Renal pelvis (tissue), 4 donors: ENCODE measurements around the gene CREB5. TPM values are rescaled to one million over a fixed set of nuclear protein-coding genes. Genes with fewer than 3 reads are reported as not detected.
A peak's percentile ranks its signal among the peaks of the same experiment; 100 is the strongest.
"Not testable (repeated sequence)": the region's sequence is repeated elsewhere in the genome, so short reads cannot be mapped to it uniquely, and the experiment has no call there.

ENCODE experiments used
- DNase-seq: peaks from one replicate; pipeline ENCODE4 v3.0.0-alpha.2; 2013
- polyA plus RNA-seq, 3 donors: library from polyadenylated mRNA; unstranded; fragments of 120-200 nt; gene quantifications; one replicate each; pipeline ENCODE4 v1.2.1, GENCODE V29; 2013; ENCODE audit not compliant: insufficient read length in 3 of 3

Gene CREB5
- polyA plus RNA-seq, 3 donors, result 11.0 to 11.9 (median 11.6) TPM

DNA sequence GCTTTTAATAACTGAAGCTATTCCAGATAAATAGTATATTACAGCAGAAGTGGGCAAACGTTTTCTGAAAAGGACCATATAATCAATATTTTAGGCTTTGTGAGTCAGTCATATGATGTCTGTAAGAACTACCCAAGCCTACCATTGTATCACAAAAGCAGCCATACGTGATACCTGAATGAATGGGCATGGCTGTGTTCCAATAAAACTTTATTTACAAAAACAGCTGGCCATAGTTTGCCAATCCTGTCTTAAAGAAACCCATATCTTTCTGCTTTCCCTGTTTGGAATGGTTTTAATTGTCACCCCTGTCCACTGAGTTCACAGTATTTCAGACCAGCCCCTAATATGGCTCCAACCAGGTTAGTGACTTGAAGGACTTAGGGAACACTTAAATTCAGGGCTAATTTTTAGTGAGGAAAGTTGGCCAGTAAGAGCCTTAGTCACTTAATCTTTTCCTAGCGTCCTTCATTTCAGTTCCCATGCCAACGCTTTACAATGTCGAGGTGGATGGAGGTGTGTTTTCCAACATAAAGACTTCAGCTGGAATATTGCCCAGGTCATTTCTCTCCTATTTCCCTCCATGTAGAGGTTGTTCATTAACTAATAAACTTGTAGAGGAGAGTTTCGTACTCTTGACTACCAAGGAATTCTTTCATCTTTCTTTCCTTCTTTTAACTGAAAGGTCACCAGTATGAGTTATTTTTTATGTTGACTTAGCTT is 361.3 kb downstream of the CREB5 start:
- no peak for DNase-seq

DNA sequence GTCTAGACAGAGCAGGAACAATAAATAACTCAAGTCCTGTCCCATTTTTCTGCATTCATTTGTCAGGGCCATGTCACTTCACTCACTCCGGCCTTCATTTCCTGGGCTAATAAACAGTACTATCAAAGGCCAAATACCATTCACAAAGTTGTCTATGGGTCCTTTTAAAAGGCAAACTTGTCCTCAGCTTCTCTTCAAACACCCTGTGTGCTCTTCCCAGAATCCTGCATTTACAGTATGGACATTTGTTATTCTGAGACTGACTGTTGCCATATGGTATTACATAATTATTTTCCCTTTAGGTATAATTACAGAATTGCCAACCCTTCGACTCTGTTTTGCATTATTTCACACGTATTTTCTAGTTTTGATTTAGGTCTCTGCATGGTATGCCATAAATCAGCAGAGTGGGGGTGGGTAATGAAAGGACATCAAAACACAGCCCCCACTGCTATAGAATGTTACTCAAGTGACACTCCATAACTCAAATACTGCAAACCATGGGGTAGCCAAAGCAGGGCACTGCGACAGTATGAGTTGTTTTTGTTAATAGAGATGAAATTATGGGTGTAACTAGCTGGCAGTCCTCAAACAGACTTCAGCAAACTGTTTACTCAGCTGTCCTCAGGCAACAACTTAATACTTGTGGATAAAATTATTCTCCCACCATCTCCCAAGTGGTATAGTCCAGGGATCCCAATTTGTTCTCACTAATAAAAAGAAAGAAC is 362.1 kb downstream of the CREB5 start:
- no peak for DNase-seq

DNA sequence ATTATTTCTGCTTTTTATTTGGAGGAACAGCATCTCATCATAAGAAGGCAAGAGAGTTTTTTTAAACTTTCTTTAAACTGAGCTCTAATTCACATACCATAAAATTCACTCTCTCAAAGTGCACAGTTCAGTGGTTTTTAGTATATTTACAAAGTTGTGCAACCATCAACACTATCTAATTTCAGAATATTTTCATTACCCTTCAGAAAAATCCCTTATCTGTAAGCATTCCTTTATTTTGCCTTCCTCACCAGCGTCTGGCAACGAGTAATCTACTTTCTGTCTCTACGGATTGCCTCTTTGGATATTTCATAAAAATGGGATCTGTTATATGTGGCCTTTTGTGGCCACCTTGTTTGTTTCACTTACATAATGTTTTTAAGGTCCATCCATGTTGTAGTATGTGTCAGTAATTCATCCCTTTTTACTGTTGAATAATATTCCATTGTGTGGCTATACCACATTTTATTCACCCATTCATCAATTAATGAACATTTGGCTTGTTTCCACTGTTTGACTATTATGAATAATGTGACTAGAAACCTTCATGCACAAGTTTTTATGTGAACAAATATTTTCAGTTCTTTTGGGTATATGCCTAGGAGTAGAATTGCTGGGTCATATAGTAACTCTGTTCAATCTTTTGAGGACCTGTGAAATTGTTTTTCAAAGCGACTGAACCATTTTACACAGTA is 364.3 kb downstream of the CREB5 start:
- no peak for DNase-seq

DNA sequence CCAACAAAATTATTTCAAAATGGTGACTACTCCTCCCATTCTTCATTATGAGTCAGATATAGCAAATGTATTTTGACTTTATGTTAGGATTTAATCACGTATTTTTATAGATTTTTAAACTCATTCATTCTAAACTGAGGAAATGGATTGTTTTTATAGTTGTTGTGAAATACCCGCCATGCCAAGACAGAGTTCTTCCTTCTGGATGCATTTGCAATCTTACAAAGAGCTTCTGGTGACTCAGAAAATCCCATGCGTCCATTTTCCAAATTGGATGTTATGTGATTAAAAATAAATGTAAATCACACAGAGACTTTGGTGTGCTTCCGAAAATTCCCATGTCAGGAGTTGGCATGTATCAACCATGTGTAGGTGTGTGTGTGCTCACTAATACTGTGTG is 366.5 kb downstream of the CREB5 start:
- DNase-seq, result no peak

DNA sequence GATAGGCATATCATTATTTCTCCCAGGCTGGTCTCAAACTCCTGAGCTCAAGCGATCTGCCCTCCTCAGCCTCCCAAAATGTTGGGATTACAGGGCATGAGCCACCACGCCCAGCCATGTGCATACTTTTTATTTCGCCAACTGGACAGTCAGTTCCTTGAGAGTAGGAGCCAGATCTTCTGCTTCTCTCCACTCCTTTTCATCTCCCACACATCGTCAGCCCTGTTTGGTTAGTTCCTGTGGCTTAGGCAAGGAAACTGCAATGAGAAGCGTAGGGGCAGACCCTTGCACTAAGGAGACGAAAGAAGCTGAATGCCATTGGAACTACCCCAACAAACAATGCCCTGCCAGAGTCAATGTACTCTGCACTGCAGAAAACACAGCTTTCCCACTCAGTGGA is 367.6 kb downstream of the CREB5 start:
- DNase-seq, result no peak

DNA sequence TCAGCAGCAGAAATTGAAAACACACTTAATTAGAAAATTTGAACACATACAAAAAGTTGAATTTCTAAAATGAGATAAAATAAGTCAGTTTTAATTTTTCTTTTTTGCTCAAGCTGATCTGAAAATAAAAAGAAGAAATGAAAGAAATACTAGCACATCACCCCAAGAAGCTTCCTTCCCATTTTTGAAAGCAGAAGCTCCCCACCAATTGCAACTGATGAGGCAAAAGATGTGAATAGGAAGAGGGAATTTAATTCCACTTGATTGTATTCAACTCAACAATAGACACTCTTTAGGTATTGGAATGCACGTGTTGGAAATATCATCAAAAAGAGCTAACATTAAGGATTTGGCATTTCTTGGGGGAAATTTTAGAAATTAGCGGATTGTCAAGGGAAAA is 370.0 kb downstream of the CREB5 start:
- DNase-seq, result no peak

DNA sequence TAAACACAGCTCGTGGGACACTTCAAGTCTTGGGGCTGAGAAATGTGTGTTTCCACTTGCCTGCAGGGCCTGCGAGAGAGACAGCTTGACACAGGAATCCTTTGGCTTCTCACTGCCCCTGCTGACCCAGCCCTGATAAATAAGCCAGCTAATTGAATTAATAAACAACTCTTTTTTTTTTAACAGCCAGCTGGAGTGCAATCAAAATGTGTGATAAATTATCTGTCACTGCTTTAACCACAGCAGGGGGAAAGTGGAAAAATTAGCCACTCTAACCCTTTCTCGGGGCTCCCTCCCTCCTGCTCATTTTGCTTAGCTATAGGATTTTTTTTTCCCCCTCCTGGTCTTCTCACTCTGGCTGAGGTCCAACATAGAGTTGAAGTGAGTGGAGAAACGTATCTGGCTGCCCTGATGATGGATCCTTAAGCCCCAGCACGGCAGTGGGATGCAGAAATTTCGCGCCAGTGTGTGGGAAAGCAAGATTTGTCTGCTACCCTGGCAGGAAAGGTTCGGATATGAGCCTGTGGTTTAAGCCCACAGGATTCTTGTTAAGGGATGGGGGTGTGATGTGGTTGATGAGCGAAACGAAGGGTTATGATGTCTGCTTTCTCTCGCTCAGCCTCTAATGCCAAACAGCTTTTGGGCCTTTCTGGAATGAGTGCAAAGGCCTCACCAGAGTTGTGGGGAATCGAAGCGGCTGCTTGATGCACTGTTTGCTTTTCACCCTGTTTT is 372.0 kb downstream of the CREB5 start:
- DNase-seq, result peak; percentile 51

DNA sequence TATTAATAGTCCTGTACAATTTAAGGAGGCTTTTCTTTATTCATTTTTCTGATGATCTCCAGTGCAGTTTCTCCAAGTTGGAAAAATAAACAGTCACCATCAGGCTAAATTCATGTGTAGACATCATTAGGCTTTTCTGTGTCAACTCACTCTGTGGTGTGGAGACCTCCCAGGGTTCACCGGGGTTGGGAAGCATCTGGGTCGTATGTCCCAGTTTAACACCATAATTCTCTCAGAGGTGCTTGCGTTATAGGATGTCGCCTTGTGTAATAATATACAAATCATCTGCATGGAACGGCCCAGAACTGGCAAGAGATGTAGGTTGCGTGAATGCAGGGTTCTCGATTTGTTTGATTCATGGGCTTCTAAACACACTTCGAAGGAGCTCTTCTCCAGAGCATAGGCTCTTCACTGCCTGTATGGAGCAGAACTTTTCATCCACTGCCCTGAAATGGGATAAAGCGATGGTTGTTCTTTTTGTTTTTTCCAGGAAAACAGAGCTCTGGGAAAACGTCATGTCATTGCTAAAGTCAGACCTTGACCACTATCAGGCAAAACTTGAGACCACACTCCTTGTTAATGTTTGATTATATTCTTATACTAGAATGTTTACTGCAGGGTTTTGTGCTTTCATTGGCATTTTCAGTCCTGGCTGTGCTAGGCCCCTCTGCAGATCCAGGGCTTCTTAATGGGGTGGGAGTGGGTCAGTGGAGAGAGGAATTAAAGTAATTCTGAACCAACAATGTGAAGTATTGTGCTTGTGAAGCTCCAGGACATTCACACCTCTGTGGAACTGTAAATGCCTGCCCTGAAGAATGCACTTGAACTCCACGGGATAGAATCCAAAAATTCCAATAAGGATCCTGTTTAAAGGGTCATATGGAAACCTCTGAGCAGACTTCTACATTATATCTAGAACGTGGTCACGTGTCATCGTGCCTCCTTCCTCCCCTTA is 373.0 kb downstream of the CREB5 start:
- no peak for DNase-seq

DNA sequence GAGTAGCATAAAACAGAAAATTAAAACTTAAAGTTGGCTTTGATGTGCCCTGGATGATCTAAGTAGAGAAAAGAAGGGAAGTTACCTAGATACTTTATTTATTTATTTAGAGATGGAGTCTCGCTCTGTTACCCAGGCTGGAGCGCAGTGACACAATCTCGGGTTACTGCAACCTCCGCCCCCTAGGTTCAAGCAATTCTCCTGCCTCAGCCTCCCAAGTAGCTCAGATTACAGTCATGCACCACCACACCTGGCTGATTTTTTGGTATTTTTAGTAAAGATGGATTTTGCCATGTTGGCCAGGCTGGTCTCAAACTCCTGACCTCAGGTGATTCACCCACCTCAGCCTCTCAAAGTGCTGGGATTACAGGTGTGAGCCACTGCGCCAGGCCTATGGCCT is 373.8 kb downstream of the CREB5 start:
- DNase-seq, result not testable (repeated sequence)

DNA sequence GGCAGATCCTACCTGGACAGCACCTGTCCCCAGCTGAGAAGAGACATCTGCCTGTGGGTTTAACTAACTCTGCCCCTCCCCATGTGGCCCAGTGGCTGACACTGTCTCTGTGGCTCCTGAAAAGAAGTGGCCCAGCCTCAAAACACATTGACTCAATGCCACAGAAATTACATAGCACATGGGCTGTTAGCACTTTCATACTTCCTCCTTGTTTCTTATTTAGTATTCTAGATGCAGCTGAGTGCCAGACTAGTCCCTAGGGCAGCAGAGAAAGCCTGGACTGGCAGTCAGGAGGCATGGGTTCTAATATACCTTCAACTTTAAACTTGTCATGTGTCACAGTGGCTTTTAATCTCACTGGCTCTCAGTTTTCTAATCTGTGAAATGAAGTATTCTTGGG is 374.8 kb downstream of the CREB5 start:
- no peak for DNase-seq

DNA sequence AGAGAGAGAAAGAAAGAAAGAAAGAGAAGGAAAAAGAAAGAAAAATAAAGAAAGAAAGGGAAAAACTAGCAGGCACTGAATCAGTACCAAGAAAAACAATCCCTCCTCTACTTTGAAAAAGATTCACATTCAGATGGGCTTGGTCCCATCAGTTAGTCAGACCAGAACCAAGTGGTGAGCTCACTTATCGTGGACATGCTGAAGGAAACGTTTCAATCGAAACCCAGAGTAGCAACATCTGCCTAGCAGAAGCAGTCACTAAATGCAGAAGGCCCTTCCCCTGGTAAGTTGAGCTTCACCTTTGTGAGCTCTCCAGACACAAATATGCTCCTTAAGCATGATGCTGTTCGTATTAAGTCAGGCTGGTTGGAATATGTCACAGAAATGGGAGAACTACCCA is 378.1 kb downstream of the CREB5 start:
- DNase-seq, result no peak

DNA sequence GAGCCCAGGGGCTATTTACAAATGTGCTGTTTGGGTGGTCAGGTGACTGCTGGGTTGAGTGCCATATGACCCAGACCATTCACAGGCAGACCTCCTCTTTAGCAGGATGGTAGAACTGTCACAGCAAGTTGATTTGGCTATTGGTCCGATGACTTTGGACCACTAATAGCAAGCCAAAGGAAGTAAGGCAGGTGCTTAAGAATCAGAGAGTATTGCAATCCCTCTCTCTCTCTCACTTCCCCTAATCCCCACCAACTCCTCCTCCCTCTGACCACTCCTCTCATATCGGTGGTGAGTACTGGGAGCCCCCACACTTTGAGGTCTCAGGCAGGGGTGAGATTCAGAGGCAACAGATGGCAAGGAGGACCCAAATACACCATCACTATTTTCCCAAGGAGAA is 380.5 kb downstream of the CREB5 start:
- DNase-seq, result no peak

DNA sequence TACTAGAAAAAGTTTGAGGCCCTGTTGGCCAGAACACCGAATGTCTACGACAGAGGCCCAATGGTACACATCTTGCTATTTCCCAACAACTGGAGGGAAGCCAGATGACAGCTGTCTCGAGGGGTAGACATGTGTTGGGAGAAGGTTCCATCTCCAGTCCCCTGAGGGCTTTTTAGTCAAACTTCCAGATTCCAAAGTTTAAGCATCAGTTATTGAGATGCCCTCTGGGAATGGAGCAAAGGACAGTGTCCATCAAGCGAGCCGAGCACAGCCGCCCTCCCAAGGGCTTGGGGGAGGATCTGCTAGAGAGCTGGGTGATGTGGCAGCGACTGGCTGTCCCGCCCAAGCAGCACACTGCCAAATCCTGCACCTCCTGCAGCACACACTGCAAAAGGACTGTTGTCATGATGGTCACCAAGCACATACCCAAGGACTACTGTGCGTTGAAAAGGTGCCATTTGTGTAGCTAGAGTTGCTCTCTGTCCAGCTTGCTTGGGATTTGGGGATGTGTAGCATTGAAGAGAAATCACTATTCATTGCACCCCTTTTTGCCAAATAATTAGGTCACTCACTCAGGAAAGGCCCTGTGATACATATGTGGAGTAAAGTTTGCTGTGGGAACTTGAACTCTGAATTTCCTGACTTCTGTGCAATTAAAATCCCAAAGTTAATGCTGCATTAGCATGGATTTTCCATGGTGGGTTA is 381.2 kb downstream of the CREB5 start:
- no peak for DNase-seq

DNA sequence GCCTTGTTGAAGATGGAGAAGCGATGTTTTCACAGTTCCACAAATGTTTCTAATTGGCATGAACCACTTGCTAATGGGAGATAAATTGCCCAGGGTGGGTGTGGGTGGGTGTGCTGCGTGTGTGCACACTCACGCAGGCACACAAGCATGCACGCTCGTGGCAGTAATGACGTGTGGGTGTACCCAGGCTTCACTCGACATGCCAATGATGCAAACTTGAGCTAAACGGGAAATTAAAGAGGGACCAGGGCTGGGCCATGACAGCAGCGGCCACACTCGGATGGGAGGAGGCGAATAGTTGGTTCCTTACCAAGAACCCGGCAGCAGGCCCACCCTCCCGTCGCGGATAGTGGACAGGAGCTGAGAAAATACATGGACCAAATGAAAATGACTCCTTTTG is 386.0 kb downstream of the CREB5 start:
- no peak for DNase-seq

DNA sequence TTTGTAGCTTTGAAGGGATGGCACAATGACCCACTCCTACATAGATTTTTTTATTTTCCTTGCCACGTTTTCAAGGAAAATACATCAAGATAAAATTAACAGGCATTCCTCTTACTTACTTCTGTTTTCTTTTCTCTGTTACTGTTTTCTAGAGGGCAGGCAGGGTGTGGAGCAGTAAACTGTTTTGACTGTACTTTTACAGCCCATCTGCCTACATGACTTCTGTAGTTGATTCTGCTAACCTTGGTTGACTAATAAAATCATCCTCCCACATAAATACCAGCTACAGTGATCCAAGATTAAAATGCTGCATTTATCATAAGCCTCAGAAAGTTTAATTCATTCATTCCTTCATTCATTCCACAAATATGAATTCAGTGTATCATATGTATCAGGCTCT is 387.3 kb downstream of the CREB5 start:
- DNase-seq, result no peak

DNA sequence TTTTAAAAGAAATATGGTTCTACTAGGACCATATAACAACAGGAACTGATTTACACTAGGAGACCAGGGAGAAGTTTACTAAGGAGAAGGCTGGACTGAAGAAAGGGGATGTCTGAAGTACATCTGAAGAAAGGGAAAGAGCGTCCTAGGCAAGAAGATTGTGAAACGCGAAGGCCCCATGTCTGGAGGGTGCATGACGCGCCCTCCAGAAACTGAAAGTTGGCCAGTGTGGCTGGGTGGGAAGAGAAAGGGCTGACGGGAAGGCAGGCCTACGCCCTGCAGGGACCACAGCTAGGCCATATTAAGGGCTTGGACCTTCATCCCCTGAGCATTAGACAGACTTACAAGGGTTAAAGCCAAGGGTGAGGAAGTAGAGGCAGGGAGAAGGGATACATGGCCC is 387.8 kb downstream of the CREB5 start:
- no peak for DNase-seq

DNA sequence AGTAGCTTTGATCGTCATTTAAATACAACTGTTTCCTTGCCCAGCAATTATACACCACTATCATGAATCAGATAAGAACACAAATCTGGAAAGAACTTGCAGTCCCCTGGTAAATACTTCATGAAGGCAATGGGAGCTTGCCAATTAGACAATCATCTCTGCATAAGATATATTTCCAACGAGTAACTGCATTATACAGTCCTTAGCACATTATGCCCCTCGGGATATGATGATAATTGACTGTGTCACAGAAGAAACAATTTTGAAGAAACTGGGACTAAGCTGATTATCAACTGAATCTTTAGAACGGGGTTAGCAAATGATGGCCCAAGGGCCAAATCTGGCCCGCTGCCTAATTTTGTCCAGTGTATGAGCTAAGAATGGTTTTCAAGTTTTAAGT is 390.1 kb downstream of the CREB5 start:
- DNase-seq, result no peak

DNA sequence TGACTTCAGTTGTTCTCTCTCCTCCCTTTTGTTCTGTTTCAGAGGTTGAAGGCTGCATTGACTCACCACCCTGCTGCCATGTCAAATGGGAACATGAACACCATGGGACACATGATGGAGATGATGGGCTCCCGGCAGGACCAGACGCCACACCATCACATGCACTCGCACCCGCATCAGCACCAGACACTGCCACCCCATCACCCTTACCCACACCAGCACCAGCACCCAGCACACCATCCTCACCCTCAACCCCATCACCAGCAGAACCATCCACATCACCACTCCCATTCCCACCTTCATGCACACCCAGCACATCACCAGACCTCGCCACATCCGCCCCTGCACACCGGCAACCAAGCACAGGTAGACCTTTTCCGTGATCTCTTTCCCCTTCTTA is 391.8 kb downstream of the CREB5 start:
- no peak for DNase-seq

DNA sequence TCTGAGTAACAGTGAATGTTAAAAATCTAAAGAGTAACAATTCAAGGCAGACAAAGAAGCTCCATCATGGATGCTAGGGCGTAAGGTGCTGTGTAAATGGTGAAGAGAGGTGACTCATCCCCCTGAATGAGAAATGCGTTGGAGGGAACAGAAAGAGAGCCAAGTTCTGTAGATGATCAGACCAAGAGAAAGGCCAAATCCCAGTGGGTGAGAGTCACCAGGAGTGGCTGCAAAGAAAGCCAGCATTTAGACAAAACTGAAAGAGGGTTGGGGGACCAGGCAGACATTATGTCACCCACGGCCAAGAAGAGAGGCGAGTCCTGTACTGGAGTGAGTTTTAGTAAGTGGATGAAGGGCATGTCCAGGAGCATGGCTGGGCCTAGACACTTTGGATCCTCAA is 392.7 kb downstream of the CREB5 start:
- no peak for DNase-seq

DNA sequence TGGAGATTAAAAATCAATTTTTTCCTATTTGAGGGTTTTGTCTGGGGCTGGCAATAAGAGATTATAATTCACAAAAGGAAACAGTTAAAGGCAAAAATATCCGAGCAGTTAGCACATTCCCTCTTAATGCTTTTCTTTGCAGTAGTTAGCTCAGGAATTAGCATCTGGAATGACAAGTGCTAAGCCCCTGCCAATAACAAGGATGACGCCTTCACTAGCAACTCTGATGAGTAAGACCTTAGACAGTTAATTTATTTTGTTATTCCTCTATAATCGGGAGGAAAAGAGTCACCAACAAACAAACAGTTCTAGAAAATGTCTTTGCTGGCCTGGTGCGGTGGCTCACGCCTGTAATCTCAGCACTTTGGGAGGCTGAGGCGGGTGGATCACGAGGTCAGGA is 394.5 kb downstream of the CREB5 start:
- no peak for DNase-seq
